Epithelial cell of proximal tubule (primary cell): ENCODE data around the gene SH3PXD2A. TPM values are rescaled to one million over a fixed set of nuclear protein-coding genes. Genes with fewer than 3 reads are reported as not detected.

Source experiments
- DNase-seq: peaks from one replicate; pipeline ENCODE4 v3.0.0-alpha.2; 2011; ENCODE audit warnings: low read depth
- H3K4me3 ChIP-seq: 2 replicates; pipeline ENCODE4 v1.5.1; 2011; ENCODE audit warnings: low read depth, mild to moderate bottlenecking, low read length
- total RNA-seq: library from RNA; depleted of rRNA; stranded (reverse); fragments of >200 nt; gene quantifications from 2 replicates; pipeline ENCODE4 v1.2.3, GENCODE V29; 2015
- TF ChIP-seq, protein P1 (sequence below): conservative IDR thresholded peaks from 2 replicates; pipeline ENCODE4 v1.5.1; 2012; ENCODE audit warnings: low read depth, mild to moderate bottlenecking, low read length

Gene SH3PXD2A
- total RNA-seq, 1 donor from 2014 or later: 5.8 TPM

DNA sequence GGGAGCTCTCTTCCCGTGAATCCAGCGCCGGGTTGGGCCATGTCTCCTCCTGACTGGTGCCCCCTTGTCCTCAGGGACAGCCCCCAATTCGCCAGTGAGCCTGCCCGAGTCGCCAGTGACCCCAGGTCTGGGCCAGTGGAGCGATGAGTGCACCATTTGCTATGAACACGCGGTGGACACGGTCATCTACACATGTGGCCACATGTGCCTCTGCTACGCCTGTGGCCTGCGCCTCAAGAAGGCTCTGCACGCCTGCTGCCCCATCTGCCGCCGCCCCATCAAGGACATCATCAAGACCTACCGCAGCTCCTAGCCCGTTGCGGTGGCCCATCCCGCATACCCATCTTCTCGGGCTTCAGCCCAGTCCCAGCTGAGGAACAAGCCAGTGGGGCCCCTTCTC lies 265.3 kb downstream of the SH3PXD2A start:
- TF ChIP-seq, protein P1, sequence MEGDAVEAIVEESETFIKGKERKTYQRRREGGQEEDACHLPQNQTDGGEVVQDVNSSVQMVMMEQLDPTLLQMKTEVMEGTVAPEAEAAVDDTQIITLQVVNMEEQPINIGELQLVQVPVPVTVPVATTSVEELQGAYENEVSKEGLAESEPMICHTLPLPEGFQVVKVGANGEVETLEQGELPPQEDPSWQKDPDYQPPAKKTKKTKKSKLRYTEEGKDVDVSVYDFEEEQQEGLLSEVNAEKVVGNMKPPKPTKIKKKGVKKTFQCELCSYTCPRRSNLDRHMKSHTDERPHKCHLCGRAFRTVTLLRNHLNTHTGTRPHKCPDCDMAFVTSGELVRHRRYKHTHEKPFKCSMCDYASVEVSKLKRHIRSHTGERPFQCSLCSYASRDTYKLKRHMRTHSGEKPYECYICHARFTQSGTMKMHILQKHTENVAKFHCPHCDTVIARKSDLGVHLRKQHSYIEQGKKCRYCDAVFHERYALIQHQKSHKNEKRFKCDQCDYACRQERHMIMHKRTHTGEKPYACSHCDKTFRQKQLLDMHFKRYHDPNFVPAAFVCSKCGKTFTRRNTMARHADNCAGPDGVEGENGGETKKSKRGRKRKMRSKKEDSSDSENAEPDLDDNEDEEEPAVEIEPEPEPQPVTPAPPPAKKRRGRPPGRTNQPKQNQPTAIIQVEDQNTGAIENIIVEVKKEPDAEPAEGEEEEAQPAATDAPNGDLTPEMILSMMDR: no peak
- H3K4me3 ChIP-seq: no peak overlapping the region
- DNase-seq: no peak

DNA sequence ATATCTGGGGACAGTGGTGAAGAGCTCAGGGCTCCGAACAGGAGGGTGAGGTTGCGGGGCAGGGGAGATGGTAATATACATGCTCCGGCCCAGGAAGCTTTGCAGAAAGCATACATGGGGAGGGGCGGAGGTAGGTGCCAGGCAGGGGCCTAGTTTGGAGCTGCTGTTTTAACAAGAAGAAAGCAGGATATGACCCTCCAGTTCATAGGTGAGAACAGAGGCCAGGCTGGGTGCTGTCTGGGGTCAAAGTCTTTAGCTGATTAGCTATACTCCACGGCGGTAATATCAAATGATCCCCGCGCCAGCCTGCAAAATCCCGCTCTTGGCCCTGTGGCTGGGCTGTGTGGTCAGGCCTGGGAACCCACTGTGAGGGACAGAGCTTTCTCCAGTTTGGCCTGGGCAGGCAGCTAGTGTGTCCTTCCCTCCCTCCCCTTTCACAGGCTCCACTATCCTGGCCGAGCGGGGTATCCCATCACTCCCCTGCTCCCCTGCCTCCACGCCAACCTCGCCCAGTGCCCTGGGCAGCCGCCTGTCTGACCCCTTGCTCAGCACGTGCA lies 266.2 kb downstream of the SH3PXD2A start:
- H3K4me3 ChIP-seq: no peak overlapping the region
- TF ChIP-seq, protein P1: no peak
- DNase-seq: no peak

DNA sequence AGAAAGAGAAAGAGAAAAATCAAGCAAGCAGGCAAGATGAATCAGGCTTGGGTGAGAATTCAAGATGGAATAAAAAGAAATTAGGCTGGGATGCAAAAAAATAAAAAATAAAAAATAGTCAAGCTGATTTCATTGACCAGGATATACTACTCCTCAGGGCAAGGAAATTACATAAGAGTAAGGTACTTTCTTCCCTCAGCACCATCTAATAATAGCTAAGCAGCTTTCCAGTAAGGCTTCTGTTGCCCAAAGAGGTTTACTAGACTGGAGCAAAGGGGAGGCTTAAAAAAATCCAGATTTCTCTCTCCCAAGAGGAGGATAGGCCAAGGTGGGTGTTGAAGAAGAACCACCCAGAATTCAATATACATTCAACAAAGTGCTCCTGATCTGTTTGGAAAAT lies 268.3 kb downstream of the SH3PXD2A start:
- TF ChIP-seq, protein P1: no peak
- no peak overlapping the region for H3K4me3 ChIP-seq
- no peak for DNase-seq

DNA sequence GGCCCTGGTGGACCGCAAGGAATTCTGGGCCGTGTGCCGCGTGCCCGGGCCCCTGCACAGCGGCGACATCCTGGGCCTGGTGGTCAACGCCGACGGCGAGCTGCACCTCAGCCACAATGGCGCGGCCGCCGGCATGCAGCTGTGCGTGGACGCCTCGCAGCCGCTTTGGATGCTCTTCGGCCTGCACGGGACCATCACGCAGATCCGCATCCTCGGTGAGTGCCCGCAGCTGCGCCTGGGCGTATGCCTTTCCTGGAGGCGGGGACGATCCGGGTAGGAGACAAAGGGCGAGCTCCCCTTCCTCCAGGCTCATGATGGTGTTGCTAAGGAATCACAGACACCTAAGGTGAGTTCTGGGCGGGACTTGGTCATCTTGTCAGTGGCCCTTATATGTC lies 270.4 kb downstream of the SH3PXD2A start:
- TF ChIP-seq, protein P1: no peak
- no peak overlapping the region for H3K4me3 ChIP-seq
- DNase-seq: no peak

DNA sequence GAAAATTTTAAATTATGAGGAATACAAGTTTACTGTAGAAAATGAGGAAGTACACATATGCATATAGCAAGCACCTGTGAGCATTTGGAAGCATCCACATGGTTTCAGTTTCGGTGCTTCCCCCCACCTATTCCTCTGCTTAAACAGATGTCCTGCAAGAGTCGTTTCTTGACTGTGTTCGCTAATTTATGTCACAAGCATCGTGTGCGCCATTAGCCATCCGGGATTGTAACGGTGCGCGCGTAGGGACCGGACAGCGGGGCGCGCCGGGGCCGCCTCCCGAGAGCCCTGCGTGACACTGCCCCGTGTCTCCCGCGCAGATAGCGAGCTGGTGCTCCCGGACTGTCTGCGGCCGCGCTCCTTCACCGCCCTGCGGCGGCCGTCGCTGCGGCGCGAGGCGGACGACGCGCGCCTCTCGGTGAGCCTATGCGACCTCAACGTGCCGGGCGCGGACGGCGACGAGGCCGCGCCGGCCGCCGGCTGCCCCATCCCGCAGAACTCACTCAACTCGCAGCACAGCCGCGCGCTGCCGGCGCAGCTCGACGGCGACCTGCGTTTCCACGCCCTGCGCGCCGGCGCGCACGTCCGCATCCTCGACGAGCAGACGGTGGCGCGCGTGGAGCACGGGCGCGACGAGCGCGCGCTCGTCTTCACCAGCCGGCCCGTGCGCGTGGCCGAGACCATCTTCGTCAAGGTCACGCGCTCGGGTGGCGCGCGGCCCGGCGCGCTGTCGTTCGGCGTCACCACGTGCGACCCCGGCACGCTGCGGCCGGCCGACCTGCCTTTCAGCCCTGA lies 271.0 kb downstream of the SH3PXD2A start:
- no peak for DNase-seq
- TF ChIP-seq, protein P1: no peak
- H3K4me3 ChIP-seq: no peak overlapping the region

DNA sequence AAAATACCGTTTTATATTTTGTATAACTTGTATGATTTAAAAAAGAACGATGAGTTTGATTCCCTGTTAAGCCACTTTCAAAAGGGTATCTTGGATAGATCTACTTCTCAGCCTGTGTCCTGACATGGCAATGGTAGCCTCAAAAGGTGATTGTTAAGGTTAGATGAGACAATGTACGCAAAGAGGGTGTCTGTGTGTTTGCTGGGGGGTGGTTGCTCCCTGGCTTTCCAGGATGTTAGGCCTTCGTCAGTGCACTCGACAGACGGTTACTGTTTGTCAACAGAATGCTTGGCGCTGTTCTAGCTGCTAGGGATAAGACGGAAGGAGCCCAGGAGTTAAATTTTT lies 271.5 kb downstream of the SH3PXD2A start:
- no peak overlapping the region for H3K4me3 ChIP-seq
- DNase-seq: no peak
- TF ChIP-seq, protein P1: no peak
